NCI-H2227 (cell line): ENCODE measurements around the gene LRIG1.
"Not testable (repeated sequence)": the region's sequence is repeated elsewhere in the genome, so short reads cannot be mapped to it uniquely, and the experiment has no call there.

ENCODE experiments used
- DNase-seq: peaks from one replicate; lab custom pipeline; 2025; ENCODE audit not compliant: unreplicated experiment; lab: John Stamatoyannopoulos, UW

LRIG1 gene

DNA sequence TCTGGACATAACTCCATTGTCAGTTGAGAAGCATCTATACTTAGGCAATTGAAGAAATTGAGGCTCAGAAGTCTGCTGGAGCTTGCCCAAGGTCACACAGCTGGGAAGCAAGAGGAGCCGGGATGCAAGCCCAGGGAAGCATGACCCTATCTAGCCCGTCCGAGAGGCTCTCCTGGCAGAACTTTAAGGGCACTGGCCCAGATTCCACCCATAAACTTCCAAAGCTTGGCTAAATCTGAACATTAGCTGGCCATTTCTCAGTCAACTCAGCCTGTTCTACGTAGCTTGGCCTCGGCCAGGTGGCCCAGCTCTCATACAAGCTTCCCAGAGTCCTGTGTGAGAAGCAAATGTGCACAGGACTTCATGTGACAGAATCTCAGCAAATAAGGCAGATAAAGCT lies 75.8 kb downstream of the LRIG1 start:
- DNase-seq, result no peak

DNA sequence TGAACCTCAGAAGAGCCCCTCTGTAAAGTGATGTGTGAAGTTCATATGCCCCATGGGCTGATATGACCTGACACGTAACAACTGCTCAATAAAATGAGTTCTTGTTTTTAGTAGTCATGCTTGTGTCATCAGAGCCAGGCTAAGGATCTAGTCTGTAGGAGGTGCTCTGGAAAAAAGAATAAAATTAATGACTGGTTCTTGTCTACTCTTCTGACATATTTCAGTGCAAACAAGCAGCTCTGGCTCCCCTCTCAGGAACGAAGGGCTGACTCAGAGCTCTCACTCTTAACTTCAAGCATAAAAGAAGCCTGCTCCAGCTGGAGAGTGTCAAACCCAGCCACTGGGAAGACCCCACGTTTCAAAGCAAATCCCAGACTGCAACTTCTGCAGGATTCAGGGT lies 77.0 kb downstream of the LRIG1 start:
- DNase-seq, result no peak

DNA sequence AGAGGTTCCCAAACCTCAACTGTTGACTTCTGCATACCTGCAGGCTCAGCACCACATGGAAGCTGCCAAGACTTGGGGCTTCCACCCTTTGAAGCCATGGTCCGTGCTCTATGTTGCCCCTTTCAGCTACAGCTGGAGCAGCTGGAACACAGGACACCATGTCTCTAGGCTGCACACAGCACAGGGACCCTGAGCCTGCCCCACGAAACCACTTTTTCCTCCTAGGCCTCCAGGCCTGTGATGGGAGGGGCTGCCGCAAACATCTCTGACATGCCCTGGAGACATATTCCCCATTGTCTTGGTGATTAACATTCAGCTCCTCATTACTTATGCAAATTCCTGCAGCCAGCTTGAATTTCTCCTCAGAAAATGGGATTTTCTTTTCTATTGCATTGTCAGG lies 78.9 kb downstream of the LRIG1 start:
- DNase-seq, result not testable (repeated sequence)

DNA sequence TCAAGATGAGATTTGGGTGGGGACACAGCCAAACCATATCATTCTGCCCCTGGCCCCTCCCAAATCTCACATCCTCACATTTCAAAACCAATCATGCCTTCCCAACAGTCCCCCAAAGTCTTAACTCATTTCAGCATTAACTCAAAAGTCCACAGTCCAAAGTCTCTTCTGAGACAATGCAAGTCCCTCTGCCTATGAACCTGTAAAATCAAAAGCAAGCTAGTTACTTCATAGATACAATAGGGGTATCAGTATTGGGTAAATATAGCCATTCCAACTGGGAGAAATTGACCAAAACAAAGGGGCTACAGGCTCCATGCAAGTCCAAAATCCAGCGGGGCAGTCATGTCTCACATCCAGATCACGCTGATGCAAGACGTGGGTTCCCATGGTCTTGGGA lies 79.7 kb downstream of the LRIG1 start:
- DNase-seq, result not testable (repeated sequence)

DNA sequence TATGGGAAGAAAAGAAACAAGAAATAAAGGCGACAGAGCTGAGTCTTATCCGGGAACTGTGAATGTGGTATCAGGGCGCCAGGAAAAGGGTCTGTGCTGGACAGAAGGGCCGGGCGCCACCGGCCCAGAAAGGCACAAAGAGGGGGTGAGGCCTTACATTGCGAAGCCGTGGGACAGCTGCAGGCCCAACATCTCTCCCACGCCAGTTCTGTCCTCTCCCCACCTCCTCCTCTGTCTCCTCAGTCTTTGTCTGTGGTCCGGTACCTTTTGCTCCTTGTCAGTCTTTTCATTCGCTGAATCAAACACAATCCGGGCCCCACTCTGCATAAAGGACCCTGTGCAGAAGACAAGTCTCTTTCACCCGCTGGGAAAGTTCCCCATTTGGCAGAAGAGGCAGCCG lies 81.8 kb downstream of the LRIG1 start:
- no peak for DNase-seq

DNA sequence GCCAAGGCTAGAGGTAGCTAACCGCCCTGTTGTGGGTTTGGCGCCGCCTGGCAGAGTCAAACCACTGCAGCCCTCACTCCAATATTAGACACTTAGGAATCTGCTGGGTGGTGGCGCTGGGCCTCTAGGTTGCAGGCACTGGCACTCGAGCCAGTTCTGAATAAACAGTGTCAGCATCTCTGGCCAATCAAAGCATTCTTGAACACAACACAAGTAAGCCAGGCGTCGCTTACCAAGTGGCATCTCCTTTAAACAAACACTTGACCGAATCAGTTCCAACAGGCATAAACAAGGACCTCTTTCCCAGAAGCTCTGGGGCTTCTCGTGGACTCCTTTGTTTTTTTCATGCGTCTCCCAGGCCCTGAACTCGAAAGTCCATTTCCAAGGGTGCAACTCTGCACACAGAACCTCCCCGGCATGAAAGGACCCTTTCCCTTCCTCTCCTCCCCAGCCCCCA lies 82.3 kb downstream of the LRIG1 start:
- DNase-seq, result no peak

DNA sequence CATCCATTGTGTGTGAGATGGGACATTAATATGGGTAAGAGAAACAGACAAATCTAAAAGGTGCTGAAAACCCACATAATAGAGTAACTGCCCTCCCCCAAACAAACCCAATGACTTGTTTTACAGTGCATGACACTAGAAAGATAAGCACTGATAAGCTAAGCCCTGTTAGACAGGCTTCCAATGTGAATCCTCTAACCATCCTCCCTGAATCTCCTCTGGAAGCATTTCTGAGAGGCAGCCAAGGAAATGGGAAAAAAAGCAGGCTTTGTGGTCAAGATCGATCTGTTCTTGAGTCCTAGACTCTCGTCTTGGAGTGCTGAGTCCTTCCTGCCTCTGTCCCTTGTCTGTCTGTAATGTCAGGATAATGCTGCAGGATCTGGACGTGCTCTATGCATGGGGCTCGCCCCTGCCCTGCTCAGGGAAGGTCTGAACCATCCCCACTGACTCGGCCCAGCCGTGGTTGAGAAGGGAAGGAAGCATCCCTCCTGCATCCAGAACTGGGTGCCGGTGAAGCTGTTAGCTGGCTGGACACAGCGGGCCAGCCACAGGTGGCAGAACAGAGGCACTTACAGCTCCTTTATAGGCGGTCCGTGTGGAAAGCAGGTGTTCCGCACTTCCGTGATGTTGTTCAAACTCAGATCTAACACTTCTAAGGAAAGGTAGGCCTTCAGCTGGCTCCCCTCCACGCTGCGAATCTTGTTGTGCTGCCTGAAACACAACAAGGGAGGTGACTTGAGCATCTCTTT lies 84.1 kb downstream of the LRIG1 start:
- no peak for DNase-seq

DNA sequence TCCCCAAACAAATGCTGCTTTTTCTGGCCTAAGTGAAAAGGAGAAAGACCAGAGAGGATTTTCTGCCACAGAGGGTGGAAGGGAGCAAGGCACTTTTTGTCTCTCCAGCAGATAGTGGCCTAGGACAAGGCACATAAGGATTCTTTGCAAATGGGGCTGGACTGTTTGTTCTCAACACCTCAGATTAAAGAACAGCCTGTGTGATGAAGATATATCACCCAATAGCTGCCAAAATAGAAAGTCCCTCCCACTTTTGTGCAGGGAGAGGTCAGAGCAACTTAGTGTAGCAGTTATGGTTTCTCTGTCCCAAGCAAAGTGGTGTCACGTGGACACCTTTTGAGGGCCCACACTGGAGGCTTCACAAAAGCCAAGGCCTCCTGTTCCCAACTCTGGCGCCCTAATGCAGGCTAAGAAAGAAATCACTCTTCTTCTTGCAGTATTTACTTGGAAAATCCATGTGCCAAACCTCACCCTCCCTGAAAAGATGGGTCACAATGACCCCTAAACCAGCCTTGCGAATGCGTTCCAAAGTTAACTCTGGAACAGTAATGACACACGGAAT lies 84.9 kb downstream of the LRIG1 start:
- no peak for DNase-seq

DNA sequence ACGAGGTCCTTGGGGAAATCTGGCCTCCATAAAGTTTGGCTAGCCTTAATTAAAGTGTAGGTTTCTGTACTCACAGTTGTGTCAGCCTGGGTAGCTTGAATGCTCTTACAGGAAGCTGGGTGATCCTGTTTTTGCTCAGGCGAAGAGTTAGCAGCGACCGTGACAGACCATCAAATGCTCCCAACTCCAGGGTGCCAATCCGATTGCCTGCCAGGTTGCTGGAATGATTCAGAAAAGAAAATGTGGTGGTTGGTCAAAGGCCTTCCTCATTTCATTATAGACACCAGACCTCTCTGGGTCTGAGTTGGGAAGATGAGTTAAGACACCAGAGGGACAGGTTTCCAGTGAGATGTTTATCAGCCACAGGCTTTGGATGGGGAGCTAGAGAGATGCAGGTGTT lies 86.0 kb downstream of the LRIG1 start:
- no peak for DNase-seq

DNA sequence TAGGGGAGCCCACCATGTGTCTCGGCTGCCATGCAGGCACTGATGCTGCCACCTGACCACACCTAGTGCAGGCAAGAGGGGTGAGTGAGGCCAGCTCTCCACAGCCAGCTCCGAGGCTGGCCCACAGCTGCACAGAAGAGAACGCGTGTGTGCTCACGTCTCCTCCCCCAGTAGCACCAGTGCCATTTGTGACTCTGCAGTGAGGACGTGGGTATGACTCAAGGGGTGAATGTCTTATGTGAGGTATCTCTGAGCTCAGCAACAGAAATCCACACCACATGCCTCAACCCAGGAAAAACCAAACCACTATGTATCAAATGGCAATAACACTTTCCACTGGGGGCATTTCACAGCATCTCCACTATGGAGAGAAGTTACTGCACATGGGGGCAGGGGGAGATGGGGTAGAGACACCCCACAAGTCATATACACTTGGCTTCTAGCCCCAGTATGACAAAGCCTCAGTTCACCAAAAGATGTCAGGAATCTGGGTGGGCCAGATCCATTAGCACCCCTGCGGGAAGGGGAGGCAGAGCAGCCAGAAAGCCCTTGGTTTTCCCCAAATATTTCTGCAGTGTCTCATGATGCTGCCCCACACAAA lies 87.6 kb downstream of the LRIG1 start:
- DNase-seq, result no peak

DNA sequence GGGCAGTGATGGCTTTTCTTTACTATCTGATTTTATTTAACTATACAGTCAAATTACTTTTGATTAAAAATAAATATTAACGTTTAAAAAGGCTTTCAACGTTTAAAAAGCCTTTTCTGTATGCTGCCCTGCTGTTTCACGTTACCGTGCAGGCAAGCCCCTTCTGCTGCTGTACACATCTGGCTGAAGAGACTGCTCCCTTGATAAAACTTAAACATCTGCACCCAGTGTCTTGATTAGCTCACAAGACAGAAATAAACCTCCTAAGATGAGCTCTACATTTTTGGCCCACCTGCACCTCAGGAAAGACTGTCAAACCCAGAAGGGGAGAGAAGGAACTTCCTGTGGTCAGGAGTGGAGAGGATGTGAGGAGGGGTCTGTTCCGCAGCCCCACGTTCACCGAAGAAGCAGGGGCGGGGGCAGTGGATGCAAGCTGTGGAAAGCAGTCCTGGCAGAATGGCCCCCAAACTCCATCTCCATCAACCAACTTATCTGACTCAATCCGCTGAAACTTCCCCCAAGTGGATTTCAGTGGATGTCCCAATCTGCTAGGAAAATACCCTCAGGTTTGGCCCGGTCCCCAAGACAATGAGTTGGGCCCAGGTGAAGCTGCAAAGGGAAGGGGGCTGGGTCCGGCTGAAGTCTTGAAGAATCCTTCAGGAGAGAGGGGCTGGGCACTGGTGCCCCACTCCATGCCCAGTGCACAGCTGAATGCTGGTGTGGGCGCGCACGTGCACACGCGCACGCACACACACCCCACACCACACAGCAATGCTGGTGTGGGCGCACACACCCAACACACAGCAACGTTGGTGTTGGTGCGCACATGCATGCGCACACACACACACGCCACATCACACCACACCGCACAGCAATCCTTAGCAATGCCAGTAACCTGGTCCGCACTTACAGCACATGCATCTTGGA lies 88.6 kb downstream of the LRIG1 start:
- DNase-seq, result no peak

DNA sequence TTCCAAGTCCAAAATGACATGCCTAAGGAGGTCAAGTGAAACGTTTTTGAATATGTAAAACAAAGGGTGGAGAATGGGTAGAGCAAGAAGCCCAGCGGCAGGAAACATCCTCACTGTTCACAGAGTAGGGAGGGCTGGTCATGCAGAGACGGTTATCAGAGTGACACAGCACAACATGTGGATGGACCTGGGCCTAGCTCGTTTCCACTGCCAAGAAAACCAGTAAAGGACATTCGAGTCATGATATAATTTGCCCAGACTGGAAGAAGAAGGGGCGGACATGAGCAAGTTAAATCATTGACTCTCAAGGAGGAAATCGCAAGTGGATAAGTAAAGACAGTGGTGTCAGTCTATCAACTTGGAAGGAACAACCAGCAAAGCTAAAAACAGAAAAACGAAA lies 89.3 kb downstream of the LRIG1 start:
- DNase-seq, result no peak

DNA sequence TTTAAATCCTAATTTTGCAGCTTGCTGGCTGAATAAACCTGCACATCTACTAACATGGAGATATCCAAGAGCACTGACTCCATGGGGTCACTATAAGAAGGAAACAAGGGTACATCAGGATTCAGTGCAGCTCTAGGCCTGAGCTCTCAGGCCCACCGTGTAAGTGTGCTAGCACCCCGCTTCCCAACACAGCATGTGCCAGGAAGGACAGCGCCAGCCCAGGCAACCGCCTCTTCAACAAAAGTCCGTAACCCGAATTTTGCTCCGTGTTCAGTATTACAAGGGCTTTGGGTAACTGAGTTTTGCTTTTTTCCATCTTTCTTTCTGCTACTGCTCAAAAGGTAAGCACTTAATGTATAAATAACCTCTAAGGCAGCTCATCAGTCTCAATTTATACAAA lies 89.8 kb downstream of the LRIG1 start:
- DNase-seq, result no peak

DNA sequence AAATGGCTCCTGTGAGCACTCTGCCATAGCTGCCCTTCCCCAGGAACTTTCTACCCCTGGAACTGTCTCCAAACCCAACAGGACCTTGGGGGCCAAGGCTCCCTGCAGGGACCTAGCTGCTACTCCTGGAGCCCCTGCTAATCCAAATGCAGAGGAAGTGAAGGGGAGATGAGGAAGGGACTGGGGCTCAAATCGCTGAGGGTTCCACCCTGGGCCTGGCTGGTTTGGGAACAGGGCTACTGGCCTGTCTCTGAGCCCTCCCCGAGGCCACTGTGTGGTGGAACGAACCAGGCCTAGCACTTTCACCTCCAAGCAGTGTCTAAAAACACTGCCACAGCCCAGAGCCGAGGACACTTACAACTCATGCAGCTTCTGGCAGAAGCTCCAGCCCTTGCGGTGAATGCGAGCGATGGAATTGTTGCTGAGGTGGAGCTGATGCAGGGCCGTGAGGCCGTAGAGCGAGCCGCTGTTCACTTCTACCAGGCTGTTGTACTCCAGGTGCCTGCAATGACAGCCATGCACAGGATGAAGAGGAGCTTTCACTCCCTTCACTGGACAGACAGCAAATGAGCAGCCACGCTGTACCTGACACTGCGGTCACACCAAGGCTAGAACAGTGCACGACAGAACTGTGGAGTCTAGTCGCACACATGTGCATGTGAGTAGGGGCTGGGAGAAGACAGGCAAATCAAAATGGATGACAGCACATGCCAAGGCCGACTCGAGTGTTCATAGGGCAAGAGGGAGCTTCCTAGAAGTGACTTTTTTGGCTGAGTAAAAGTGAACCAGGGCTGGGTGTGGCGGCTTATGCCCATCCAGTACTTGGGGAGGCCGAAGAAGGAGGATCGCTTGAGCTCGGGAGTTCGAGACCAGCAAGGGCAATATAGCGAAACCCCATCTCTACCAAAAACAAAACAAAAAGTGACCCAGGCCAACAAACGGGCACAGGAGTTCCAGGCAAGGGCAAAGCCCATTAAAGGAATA lies 90.8 kb downstream of the LRIG1 start:
- no peak for DNase-seq

DNA sequence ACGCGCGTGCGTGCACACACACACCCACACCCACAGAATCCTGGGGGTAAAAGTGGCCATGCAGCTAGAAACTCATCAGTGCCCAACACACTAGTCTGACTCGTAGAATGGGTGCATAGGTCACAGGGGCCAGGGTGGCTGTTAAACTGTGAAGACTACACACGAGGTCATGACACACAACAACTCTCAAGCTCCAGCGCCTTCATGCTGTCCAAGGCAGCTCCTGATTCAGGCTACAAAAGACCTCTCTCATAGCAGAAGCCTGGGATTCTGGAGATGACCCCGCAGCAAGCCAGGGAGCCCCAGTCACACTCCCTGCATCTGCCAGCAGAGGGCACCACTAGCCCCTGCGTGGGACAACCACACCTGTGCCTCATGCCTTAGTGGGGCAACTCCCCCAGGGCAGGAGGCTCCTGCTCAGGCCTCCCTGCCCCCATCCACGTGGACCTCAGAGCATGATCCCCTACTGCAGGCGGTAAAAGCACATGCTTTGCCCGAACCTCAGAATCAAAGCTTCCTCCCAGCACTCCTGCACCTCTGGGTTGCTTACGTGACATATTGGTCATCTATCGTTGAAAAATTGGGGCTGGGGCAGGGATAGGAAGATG lies 93.1 kb downstream of the LRIG1 start:
- peak; percentile 42 for DNase-seq

DNA sequence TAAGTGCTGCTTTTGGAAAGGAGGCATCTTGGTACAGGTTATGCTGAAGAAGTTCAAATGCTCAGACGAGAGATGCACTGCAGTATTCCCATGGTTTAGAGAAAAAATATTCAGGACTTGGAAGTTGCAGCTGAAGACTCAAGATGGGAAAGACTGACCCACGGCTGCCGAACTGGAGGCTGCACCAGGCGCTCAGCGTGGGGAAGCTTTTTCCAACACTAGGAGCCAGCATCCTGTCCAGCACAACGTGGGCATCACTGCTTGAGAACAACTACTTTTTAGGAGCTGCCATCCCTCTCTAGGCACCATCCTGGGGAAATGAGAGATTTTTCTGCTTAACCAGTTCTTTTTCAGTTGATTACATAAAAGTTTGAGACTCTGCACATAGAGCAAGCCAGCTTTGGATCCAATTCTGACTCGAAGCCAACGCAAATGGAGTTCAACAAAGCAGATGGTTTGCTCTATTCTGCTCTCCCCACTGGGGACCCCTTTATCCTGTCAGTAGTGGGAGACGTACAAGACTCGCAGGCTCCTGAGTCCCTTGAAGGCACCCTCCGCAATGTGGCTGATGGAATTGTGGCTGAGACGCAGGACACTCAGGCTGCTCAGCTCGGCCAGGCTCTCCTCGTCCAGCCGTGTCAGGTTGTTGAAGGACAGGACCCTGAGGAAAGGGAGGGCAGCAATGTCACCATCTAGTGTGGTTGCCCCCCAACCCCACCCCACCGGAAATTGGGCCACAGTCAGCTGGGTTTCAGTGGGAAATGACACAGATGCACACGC lies 93.8 kb downstream of the LRIG1 start:
- no peak for DNase-seq

DNA sequence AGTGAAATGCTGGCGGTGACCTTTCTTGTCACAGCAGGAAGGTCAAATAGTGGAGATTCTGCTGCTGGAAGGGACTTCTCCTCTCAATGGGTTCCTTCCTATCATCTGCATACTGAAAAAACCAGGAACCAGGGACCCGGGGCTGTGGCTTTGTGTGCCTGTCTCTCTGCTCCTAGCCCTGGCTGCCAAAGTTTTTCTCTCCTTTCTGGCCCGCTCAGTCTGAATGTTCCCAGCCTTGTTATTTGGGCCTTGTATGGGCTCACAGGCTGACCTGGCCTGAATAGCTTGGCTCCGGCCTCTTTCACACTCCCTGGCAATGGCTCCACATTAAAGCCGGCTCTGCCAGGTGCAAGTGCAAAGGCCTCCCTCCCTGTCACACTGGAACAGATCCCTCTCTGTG lies 94.7 kb downstream of the LRIG1 start:
- no peak for DNase-seq

DNA sequence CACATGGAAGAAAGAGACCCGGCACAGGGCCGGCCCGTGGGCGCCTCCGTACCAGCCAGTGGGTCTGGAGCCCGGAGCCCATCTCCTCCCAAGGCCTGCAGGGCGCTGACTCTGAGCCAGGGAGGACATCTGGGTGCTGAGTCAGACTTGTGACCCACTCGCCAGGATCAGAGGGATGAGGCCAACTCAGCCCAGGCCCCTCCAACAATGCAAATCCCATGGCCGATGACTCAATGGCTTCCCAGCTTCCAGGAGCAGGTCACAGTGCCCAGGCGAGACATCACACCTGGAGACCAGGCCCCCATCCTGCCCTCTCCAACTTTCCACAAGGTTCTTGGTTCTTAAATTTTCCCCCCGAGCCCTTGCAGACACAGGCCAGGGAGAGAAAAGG lies 95.1 kb downstream of the LRIG1 start:
- DNase-seq, result no peak
